22Rv1 (cell line): ENCODE measurements around the gene ARHGEF35.
"Not testable (repeated sequence)": the region's sequence is repeated elsewhere in the genome, so short reads cannot be mapped to it uniquely, and the experiment has no call there.

Source experiments
- CTCF ChIP-seq: fragments of 450-650 bp; IDR thresholded peaks from 2 replicates; pipeline ENCODE4 v1.5.1; 2017; ENCODE audit warnings: mild to moderate bottlenecking
- ZFX ChIP-seq: fragments of 450-650 bp; IDR thresholded peaks from 2 replicates; pipeline ENCODE4 v1.6.1; 2017; ENCODE audit warnings: antibody characterized with exemption, borderline replicate concordance

- TF ChIP-seq CTCF, ZFX: not testable (repeated sequence)
These were observed 1.9 kb downstream of the ARHGEF35 start for GRCh38 chr7:144193782-144194181.
